NCI-H748 (cell line): ENCODE results near the gene USP20.
A peak's percentile ranks its signal among the peaks of the same experiment; 100 is the strongest.

Source experiments
- DNase-seq: peaks from one replicate; lab custom pipeline; 2025; ENCODE audit not compliant: unreplicated experiment; lab: John Stamatoyannopoulos, UW

The USP20 gene

DNA sequence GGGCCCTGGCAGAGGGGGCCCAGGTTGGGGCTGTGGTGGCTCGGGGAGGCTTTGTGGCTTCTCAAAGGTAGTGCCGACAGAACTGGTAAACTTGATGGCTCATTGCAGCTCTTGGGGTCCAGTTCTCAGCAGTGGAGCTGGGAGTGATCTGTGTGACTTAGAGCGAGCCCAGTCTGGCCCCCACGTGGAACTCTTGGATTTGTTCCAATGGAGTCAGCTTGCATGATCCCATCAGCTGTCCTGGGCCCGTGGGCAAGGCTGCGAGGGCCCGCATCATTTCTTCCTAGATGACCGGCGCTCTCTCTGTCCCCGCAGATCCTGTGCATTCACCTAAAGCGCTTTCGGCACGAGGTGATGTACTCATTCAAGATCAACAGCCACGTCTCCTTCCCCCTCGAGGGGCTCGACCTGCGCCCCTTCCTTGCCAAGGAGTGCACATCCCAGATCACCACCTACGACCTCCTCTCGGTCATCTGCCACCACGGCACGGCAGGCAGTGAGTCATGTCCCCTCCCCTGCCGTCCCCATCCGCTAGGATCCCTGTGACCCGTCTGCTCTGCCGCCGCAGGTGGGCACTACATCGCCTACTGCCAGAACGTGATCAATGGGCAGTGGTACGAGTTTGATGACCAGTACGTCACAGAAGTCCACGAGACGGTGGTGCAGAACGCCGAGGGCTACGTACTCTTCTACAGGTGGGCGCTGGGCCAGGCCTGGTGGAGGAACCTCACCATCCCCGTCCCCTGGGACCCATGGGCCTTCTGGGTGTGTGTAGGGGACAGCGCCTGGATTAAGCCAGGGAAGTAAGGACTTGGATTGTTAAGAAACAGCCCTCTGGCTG is 39.2 kb downstream of the USP20 start:
- no peak for DNase-seq

DNA sequence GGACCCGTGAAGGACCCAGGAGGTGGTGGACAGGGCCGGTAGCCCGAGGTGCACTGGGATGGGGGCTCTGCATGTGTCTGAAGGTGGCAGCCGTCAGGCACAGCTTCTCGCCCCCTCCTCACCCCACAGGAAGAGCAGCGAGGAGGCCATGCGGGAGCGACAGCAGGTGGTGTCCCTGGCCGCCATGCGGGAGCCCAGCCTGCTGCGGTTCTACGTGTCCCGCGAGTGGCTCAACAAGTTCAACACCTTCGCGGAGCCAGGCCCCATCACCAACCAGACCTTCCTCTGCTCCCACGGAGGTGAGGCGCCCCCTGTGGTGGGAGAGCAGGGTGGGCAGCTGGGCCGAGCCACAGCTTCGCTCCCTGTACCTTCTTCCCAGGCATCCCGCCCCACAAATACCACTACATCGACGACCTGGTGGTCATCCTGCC is 39.9 kb downstream of the USP20 start:
- no peak for DNase-seq

DNA sequence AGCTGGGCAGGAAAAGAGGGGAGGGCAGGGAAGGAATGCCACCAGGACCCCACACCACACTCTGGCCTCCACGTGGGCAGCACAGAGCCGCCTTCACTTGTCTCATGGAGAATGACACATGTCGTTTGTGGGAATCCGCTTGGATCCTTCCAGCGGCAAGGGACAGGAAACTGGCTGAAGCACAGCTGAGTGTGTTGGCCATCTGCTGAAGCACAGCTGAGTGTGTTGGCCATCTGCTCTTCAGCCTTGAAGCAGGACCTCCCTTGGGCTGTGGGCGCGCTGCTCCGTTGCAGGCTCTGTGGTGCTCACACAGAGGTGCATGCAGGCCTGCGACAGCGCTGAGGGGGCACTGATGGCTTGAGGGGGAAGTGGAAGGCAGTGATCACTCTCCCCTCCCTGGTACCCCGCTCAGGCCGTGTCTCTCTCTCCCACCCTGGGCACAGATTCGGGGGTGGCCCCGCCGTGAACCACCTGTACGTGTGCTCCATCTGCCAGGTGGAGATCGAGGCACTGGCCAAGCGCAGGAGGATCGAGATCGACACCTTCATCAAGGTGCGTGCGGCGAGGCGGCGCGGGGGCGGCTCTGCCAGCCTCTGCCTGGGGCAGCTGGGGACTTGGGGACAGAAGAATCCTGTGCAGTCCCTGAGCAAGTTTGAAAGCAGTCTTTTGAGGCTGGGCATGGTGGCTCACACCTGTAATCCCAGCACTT is 40.6 kb downstream of the USP20 start:
- no peak for DNase-seq

DNA sequence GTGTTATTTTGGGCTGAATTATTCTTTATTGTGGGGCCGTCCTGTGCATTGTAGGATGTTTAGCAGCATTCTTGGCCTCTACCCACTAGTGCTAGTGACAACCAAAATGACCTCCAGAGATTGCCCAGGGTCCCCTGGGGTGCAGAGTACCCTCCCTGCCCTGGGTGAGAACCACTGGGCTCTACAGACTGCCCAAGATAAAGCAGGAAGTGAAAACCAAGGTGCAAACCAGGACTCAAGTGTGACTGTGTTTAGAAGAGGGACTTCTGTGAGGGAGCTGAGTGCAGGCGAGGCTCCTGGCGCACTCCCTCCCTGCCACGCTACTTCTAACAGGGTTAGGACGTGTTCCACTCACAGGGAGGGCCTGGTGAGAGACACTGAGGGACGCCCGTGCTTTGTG is 41.6 kb downstream of the USP20 start:
- DNase-seq = no peak

DNA sequence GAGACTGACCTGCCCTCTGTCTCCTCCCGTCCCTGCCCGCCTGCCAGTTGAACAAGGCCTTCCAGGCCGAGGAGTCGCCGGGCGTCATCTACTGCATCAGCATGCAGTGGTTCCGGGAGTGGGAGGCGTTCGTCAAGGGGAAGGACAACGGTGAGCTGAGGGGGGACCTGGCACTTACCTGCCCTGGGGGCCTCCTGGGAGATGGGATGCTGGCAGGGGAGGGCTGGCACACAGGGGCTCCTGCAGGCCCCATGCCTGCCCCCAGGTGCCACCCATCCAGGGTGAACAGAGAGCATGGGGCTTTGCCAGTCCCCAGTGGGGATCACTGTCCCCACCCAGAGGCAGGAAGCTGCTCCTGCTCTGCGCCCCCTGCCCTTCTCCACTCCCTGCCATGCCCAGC is 43.0 kb downstream of the USP20 start:
- DNase-seq = no peak

DNA sequence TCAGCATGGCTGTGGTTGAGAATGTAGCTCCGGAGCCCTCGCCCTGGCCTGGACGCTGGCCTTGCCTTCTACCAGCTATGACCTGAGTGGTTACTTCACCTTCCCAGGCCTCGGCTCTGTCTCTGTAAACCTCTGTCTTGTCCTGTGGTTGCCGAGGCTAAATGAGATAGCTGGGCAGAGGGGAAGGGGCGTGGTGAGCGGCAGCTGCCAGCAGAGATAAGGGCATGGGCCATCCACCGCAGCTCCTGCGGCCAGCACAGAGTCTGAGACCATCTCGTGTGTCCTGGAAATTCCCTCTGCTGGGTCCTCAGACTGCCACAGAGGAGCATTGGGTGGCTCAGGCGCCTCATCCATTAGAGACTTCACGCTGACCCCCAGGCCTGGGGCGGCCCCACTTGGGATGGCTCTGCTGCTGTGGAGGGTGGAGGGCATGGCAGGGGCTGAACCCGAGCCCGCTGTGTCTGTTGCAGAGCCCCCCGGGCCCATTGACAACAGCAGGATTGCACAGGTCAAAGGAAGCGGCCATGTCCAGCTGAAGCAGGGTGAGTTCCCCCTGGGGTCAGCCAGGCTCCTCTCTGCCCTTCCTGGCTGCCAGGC is 43.9 kb downstream of the USP20 start:
- DNase-seq = no peak

DNA sequence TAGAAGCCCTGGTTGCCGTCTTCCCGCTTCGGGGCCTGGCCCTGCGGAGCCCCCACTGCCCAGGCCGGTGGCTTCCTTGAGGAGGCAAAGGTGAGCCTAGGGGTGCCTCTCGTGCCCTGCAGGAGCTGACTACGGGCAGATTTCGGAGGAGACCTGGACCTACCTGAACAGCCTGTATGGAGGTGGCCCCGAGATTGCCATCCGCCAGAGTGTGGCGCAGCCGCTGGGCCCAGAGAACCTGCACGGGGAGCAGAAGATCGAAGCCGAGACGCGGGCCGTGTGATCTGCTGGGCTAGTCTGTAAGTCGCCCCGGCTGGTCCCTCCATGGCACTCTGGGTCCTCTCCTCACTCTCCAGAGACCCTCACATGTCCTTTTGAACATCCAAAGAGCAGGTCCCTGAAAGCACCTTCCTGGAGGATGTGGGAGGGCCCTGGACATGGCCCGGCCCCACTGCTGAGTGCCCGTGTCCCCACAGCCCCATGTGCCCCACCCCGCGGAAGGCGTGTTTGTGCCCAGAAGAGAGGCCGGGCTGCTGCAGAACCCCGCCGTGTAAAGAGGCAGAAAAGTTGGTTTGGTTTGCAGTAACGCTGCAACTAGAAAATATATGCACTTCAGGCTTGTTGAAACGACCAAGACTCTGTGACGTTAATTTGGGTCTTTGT is 44.9 kb downstream of the USP20 start:
- DNase-seq = no peak

DNA sequence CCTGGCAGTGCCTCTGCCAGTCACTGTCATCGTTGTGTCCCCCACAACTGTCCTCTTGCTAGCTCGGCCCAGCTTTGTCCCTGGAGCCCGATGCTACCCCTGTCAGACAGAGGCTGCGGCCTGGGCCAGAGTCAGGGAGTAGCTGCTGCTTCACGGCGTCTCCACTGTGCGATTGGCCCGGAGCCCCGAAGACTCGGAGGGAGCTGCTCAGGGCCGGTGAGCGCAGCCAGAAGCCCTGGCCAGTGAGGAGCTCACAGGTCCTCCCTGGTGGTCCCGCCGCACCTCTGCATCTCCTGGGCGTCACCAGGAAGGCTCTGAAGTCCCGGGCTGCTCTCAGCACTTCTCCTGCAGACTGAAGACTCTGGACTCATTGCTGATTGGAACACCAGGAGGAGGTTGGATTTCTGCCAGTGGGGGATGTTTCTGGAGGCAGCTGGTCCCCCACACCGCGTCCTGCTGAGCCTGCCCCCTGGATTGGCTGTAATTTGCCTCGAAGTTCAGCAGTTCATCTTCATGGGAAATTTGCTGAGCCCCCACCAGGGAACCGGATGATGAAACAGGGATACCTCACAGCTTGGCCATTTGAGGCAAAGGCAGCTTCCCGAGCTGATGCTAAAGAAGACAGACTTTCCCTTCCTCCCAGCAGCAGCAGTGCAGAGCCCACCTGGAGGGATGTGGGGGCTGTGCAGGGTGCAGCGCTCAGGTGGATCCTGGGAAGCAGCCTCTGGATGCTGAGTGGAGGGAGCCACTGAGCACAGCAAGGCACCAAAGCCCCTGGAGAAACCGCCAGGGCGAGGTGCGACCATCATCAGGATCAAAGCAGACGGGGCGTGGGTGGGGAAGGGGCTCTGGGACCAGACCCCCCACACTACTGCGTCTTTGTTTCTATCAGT is 45.6 kb downstream of the USP20 start:
- DNase-seq = no peak

DNA sequence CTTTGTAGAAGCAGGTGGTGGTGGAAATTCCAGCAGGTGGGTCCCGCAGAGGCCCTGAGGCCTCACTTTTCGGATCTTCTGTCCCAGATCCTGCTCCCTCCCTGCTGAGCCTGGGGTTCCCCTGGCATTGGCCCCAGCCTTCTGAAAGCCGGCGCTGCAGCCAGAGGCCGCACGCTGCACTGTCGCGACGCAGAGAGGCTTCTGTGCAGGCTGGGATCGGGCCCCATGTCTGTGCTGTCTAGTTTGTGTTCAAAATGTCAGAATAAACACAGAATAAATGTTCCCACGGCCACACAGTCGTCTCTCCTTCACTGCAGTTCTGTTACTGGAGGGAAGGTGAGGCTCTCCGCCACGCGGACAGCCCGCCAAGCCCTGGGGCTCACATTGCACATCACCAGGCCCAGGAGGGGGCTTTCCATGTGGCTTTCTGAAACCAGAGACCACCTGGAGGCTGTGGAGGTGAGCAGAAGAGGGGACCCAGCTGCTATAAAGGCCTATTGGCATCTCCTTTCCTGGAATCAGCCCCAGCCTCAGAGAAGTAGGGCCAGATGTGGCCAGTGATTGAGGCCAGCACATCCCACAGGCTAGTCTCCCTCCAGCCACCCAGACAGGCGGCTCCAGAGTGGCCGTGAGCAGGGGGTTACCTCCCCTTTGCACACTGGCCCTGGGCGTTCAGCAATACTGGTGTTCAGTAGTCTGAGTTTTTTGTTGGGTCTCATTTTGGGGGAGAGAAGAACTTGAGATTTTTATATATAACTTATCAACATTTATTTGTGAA is 46.5 kb downstream of the USP20 start:
- DNase-seq = no peak

DNA sequence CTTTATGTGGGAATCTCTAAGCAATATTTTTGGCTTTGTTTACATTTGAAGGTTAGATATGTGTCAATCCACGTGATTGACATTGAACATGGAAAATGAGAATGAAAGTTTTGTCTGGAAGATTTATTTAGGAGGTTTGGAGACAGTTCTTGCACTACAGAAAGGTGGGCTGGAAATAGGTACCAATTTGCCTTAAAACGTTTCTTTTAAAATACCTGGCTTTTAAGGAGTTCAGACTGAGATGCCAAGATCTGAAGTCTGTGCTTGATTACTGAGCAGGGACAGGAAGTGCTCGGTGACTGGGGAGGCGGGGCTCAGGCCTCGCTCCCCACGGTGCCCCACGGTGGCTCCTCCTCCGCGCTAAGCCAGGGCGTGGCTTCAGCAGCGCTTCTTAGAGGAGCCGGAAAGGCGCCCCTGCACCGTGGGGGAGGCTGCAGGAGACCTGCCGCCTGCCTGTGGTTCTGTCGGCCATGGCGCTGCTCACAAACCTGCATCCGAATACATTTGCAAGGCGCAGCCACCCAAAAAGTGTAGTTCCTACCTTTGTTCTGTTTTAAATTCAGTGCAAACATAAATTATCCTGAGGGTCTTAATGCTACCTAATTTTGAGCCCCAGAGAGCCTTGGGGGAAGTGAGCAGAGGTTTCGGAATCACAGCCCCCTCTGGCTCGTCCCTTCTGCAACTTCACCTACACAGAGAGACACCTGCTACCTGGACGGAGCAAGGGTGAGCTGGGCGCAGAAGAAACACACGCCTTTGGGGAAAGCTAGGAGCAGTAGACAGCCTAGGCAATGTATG is 49.2 kb downstream of the USP20 start:
- DNase-seq = peak; percentile 93

DNA sequence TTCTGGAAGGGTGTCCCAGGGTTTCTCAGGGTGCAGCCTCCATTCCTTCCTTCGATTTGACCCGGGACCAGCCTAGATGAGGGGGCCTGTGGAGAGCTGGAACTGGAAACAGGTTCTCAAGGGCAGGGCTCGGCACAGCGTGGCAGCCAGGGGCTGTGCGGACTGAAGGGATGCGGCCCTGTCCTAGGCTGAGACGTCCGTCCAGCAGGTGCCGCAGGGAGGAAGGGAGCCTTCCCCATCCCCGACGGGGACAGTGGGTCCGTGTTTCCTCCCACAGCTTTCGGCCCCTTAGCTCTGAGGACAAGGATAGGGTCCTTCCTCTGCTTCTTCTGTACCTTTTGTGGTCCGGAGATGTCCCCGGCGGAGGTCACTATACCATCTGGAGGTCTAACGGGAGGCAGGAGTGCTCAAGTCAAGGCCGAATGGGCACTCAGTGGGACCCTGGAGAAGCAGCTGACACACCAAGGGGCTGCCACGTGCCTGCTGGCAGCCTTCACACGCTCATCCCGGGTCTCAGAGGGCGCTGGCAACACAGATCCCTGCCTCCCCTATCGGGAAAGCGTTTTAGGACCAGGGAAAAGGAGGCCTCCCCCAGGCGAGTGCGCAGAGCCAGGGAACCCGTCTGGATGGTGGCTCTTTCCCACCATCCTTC is 49.9 kb downstream of the USP20 start:
- DNase-seq = no peak

DNA sequence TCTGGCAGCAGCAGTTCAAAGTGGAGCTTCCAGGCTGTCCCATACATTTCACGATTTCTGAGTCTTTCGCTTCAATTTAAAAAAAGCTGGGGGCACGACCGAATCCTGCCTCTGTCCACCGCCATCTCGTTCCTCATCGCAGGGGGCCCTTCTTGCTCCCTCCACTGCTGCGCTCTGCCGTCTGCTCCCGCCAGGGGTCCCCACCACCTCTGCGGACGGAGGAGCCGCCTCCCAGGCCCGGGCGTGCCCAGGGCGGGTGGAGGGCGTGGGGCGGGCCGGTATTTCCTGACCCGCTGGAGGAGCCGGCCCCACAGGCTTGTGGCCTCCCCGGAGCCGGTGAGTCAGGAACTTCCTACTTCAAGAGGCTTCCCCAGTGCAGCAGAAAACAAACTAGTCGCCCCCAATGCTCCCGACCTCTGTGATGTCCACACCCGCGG is 50.4 kb downstream of the USP20 start:
- DNase-seq = peak; percentile 85

DNA sequence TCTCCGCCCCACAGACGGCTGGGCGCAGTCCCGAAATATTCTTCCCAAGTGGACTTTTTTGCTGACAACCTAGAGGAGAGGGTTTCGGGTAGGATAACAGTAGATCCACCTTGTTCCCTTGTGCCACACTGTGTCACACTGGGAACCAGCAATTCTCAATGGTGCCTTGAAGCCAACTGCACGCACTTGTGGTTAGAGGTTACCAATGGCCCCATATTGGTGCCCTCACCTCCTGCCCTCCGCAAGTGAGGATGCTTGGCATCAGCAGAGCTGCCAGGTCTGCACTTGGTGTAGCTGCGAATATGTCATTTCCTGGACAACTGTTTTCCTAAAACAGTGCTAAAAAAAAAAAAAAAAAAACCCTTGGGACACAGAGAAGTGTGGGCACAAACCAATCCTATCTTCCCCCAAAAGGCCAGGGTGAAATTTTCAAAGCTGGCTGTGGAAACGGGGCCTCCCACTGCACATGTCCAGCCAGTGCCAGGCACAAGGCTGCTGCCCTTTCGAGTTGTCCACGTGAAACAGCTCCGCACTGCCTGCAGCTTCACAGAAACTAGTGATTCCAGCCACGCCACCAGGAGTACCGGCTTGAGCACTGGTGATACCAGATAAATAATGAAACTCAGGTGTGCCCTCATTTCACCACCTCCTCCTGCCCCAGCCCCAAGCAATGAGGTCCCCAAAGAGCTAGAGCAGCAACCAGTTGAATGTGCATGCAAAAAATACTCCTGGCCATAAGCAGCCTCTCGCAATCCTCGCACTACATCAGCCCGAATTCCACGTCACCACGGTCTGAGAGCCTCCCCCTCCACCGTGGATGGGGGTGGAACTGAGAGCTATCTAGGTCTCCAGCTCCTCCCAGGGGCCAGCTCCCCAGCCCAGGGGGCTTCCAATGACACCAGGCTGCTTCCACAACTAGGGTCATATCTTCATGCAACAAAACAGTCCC is 51.2 kb downstream of the USP20 start:
- DNase-seq = no peak

DNA sequence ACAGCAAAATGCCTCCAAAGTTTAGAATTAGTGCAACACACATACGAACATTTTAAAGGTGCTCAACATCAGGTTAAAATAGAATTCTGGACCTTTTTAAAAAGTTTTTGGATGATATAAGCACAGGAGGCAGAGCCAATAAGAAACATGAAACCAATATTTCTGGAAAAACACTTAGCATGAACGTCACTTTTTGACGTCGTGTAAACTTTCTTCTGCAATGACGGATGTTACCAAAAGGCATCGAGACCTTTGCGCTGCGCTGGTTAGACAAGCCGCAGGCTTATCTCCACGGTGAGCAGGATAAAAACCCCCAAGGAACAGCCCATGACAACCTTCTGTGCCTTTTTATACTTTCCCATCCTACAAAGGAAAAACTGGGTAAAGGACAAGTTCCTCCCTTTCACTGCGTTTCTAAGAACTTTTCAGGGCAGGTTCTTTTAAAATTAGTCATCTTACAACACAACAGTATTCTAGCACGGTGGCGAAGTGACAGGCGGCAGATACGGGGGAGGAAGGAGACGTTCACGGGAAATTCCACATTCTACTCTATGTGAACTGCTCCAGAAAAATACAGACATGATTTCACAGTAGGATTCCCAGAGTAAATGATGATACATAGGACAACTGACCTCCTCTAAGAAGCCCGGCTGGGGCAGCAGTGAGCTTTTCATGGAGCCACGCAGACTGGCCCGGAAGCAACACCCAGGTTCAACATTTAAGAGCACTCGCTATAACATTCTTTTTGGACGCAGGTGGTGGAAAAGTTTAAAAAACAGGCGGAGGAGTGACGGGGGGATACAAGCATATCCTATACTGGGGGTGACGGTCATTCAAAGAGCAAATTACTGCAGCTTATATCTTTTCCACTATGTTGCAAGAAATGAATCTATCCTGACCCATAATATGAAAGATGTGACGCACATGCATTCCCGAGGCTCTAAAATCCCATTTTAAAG is 52.4 kb downstream of the USP20 start:
- DNase-seq = no peak

DNA sequence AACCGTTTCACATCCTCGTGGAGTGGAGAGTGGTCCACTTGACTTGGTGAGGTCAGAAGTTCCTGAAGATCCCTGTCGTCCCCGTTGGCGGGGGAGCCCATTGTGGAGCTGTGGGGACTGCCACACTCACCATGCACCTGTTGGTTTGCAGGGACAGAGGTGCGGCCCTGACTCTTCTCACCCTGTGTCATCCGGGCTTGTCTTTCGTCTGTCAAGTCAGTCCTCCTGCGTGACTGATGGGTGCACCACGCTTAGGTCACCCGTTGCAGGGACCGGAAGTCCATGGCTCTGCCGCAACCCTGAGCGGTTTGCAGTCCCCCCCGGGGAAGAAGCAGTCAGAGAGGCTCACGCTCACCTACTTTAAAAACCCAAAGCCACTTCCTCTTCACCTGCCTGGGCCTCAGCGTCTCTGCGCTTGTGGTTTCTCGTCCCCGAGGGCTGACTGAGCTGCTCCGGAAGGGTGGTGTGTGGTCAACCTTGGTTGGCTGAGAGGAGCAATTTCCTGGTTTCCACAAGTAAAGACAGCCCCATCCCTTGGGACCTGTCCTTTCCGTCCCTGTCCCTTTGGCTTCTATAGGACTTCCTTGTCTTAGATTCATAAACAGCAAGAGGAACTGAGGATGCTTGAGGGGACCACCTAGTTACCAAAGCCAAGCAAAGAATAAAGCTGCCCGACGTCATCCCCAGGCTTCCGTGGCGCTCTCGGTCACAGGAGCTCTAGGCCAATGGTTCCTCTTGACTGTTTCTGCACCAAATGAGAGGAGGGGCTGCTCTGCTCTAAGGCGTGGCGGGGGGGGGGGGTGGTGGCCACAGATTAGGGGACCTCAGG is 53.2 kb downstream of the USP20 start:
- DNase-seq = no peak
